H1 (cell line): ENCODE measurements around the gene GZF1. TPM values are rescaled to one million over a fixed set of nuclear protein-coding genes. Genes with fewer than 3 reads are reported as not detected.

Experiments used
- CTCF ChIA-PET: fragments of 300-600 bp; sonication (Branson Sonifier 250); formaldehyde crosslinking; loops from one replicate; lab custom pipeline; 2021; ENCODE audit not compliant: partially characterized antibody; lab: Charles Lee
- POLR2A ChIA-PET: fragments of 300-600 bp; sonication (Branson Sonifier 250); formaldehyde crosslinking; loops from one replicate; lab custom pipeline; 2021; ENCODE audit warnings: inconsistent platforms; ENCODE audit not compliant: partially characterized antibody; lab: Charles Lee
- DNase-seq, 2 experiments: peaks; one replicate each; pipeline versions ENCODE4 v3.0.0 to v3.0.0-alpha.2; 2010 to 2022; ENCODE audit warnings: low spot score in 2 of 2, low read depth in 1 of 2, mixed read lengths in 1 of 2
- FAIRE-seq: peaks from 2 replicates; lab custom pipeline; 2011; peaks lifted over from hg19 to GRCh38; lab: Jason Lieb, UNC
- H2AFZ ChIP-seq: 2 replicates; pipeline ENCODE4 v1.8.1; 2012; ENCODE audit warnings: low read length, inconsistent platforms
- H2AK5ac ChIP-seq: 2 replicates; pipeline ENCODE4 v1.6.1; 2013; ENCODE audit warnings: low read depth, low read length
- H2BK120ac ChIP-seq: replicated peaks from 2 replicates; pipeline ENCODE3; 2013; ENCODE audit warnings: low read depth, low read length, inconsistent platforms
- H2BK12ac ChIP-seq: 2 replicates; pipeline ENCODE4 v1.6.1; 2013; ENCODE audit warnings: low read depth, low read length
- H2BK15ac ChIP-seq: 2 replicates; pipeline ENCODE4 v1.6.1; 2013; ENCODE audit warnings: low read length
- H2BK20ac ChIP-seq: 2 replicates; pipeline ENCODE4 v1.6.1; 2013; ENCODE audit warnings: low read length
- H2BK5ac ChIP-seq: 2 replicates; pipeline ENCODE4 v1.6.1; 2013; ENCODE audit warnings: low read depth, low read length
- H3K14ac ChIP-seq: 2 replicates; pipeline ENCODE4 v1.6.1; 2013; ENCODE audit warnings: inconsistent platforms; ENCODE audit not compliant: insufficient read length
- H3K18ac ChIP-seq: 2 replicates; pipeline ENCODE4 v1.6.1; 2013; ENCODE audit warnings: low read length; ENCODE audit errors: extremely low read depth
- H3K23ac ChIP-seq: 2 replicates; pipeline ENCODE4 v1.6.1; 2013; ENCODE audit warnings: inconsistent platforms; ENCODE audit not compliant: insufficient read length
- H3K23me2 ChIP-seq: 2 replicates; pipeline ENCODE4 v1.6.1; 2013; ENCODE audit warnings: low read depth, low read length
- H3K27ac ChIP-seq: 2 replicates; pipeline ENCODE4 v1.6.1; 2011; ENCODE audit warnings: low read depth, low read length, inconsistent platforms
- H3K27me3 ChIP-seq, 4 experiments: replicated peaks in 1 of 4; 1 replicate in 1 of 4; 2 replicates in 3 of 4; pipeline versions ENCODE4 v1.6.1 to v1.8.1; 2011 to 2013; ENCODE audit warnings: low read length in 3 of 4, mild to moderate bottlenecking in 3 of 4, inconsistent platforms in 2 of 4, mixed read lengths in 2 of 4, moderate library complexity in 1 of 4; ENCODE audit not compliant: control insufficient read depth in 3 of 4, insufficient read depth in 3 of 4; ENCODE audit errors: extremely low read depth in 1 of 4
- H3K36me3 ChIP-seq, 4 experiments: 2 replicates each; pipeline versions ENCODE4 v1.6.1 to v1.8.1; 2011 to 2013; ENCODE audit warnings: mild to moderate bottlenecking in 4 of 4, low read length in 3 of 4, moderate library complexity in 2 of 4, control low read depth in 1 of 4, inconsistent platforms in 1 of 4; ENCODE audit not compliant: insufficient read depth in 4 of 4, control insufficient read depth in 2 of 4
- H3K4ac ChIP-seq: replicated peaks from 2 replicates; pipeline ENCODE3; 2013; ENCODE audit warnings: low read length, low read depth, mixed read lengths, inconsistent platforms; ENCODE audit not compliant: insufficient read length
- H3K4me1 ChIP-seq, 4 experiments: replicated peaks in 1 of 4; 1 replicate in 1 of 4; 2 replicates in 3 of 4; pipeline versions ENCODE4 v1.6.1 to v1.8.1; 2011 to 2013; ENCODE audit warnings: low read length in 3 of 4, inconsistent platforms in 2 of 4, mixed read lengths in 1 of 4; ENCODE audit not compliant: insufficient read depth in 4 of 4, control insufficient read depth in 3 of 4
- H3K4me2 ChIP-seq, 2 experiments: 2 replicates each; pipeline versions ENCODE4 v1.6.1 to v1.8.1; 2011 to 2013; ENCODE audit warnings: low read depth in 2 of 2, low read length in 2 of 2, control low read depth in 1 of 2, inconsistent platforms in 1 of 2, mild to moderate bottlenecking in 1 of 2; ENCODE audit not compliant: insufficient read depth in 1 of 2
- H3K4me3 ChIP-seq, 4 experiments: fragments of 200-600, 300-600 bp in 1 of 4; sonication (generic), shearing (Covaris generic), sonication (Bioruptor Twin) in 1 of 4; 2 replicates each; pipeline versions ENCODE4 v1.5.1 to v1.8.1; 2011 to 2016; ENCODE audit warnings: low read length in 4 of 4, low read depth in 3 of 4, control low read depth in 2 of 4, inconsistent platforms in 2 of 4, mild to moderate bottlenecking in 2 of 4, mixed read lengths in 1 of 4, moderate library complexity in 1 of 4; ENCODE audit not compliant: insufficient read depth in 2 of 4; ENCODE audit errors: extremely low read depth in 1 of 4
- H3K56ac ChIP-seq: replicated peaks from 2 replicates; pipeline ENCODE3; 2013; ENCODE audit warnings: low read depth, mild to moderate bottlenecking, mixed read lengths, low read length, inconsistent platforms; ENCODE audit not compliant: insufficient read length
- H3K79me1 ChIP-seq: 2 replicates; pipeline ENCODE4 v1.6.1; 2013; ENCODE audit warnings: low read depth, low read length, control low read depth
- H3K79me2 ChIP-seq, 2 experiments: 2 replicates each; pipeline versions ENCODE4 v1.6.1 to v1.8.1; 2012 to 2013; ENCODE audit warnings: low read length in 2 of 2, mild to moderate bottlenecking in 2 of 2, inconsistent platforms in 1 of 2; ENCODE audit not compliant: insufficient read depth in 2 of 2, control insufficient read depth in 1 of 2
- H3K9ac ChIP-seq, 4 experiments: replicated peaks in 1 of 4; 1 replicate in 1 of 4; 2 replicates in 3 of 4; pipeline versions ENCODE4 v1.6.1 to v1.8.1; 2011 to 2013; ENCODE audit warnings: low read depth in 3 of 4, low read length in 3 of 4, control low read depth in 2 of 4, mild to moderate bottlenecking in 2 of 4, moderate library complexity in 2 of 4, inconsistent platforms in 1 of 4; ENCODE audit errors: extremely low read depth in 1 of 4
- H3K9me3 ChIP-seq, 2 experiments: 2 replicates each; pipeline versions ENCODE4 v1.6.1 to v1.8.1; 2012 to 2013; ENCODE audit warnings: mild to moderate bottlenecking in 2 of 2, moderate library complexity in 2 of 2, control low read depth in 1 of 2, inconsistent platforms in 1 of 2, low read depth in 1 of 2, low read length in 1 of 2, mixed read lengths in 1 of 2; ENCODE audit not compliant: insufficient read depth in 2 of 2
- H4K20me1 ChIP-seq, 2 experiments: replicated peaks in 1 of 2; 2 replicates each; pipeline versions ENCODE3 to v1.8.1; 2011 to 2013; ENCODE audit warnings: inconsistent platforms in 2 of 2, low read length in 2 of 2, mild to moderate bottlenecking in 1 of 2; ENCODE audit not compliant: insufficient read depth in 2 of 2, control insufficient read depth in 1 of 2
- H4K5ac ChIP-seq: 2 replicates; pipeline ENCODE4 v1.6.1; 2013; ENCODE audit warnings: low read length, low read depth, mixed read lengths, inconsistent platforms; ENCODE audit not compliant: insufficient read length
- H4K8ac ChIP-seq: 2 replicates; pipeline ENCODE4 v1.8.0; 2013; ENCODE audit warnings: mild to moderate bottlenecking, moderate library complexity, low read length, inconsistent platforms; ENCODE audit not compliant: insufficient read depth; ENCODE audit errors: extremely low read depth
- H4K91ac ChIP-seq: replicated peaks from 2 replicates; pipeline ENCODE3; 2013; ENCODE audit warnings: low read length, mixed read lengths, inconsistent platforms; ENCODE audit not compliant: insufficient read length
- BRCA1 ChIP-seq: IDR thresholded peaks from 2 replicates; pipeline ENCODE4 v1.6.1; 2012; ENCODE audit warnings: low read depth, low read length, improper control_type of control experiment
- CHD1 ChIP-seq: IDR thresholded peaks from 2 replicates; pipeline ENCODE4 v1.6.1; 2012; ENCODE audit warnings: low read depth, low read length, improper control_type of control experiment
- CREB1 ChIP-seq: IDR thresholded peaks from 2 replicates; pipeline ENCODE4 v1.6.1; 2012; ENCODE audit warnings: inconsistent platforms
- GABPA ChIP-seq: IDR thresholded peaks from 2 replicates; pipeline ENCODE4 v1.6.1; 2011; ENCODE audit warnings: mild to moderate bottlenecking, low read length, moderate library complexity, borderline replicate concordance; ENCODE audit not compliant: insufficient read depth
- RBBP5 ChIP-seq: IDR thresholded peaks from 2 replicates; pipeline ENCODE4 v1.7.1; 2012; ENCODE audit warnings: low read depth, mild to moderate bottlenecking, inconsistent platforms, low read length, moderate library complexity, borderline replicate concordance
- RXRA ChIP-seq: IDR thresholded peaks from 2 replicates; pipeline ENCODE4 v1.6.1; 2011; ENCODE audit warnings: low read depth, mild to moderate bottlenecking, low read length, moderate library complexity; ENCODE audit not compliant: insufficient read depth
- SP4 ChIP-seq: IDR thresholded peaks from 2 replicates; pipeline ENCODE4 v1.6.1; 2012; ENCODE audit warnings: low read length, inconsistent platforms
- WGBS, 2 experiments: shearing (Covaris generic) in 1 of 2; methylation state at CpG; one replicate each; pipeline versions ENCODE4 v1.1.6 to v1.1.7; 2013 to 2015; ENCODE audit warnings: low lambda C conversion rate in 2 of 2, mixed read lengths in 2 of 2, inconsistent platforms in 1 of 2, low coverage in 1 of 2, missing lambda C conversion rate in 1 of 2; ENCODE audit not compliant: insufficient replicate concordance in 2 of 2, insufficient coverage in 1 of 2, insufficient read length in 1 of 2; ENCODE audit errors: extremely low coverage in 1 of 2, missing lambda C conversion rate in 1 of 2; 5-methylcytosine and 5-hydroxymethylcytosine counted together
- polyA plus RNA-seq, 7 experiments: library from polyadenylated mRNA; depleted of rRNA in 3 of 7; stranded (reverse) in 5 of 7; unstranded in 2 of 7; fragments of >200 nt in 5 of 7; fragments of 200-250 nt in 2 of 7; gene quantifications; 1 replicate in 5 of 7; 2 replicates in 1 of 7; 4 replicates in 1 of 7; pipeline versions ENCODE4 v1.2.1 to v1.2.3, GENCODE V29; 2011 to 2013; ENCODE audit warnings: missing spikeins in 2 of 7, mixed read lengths in 2 of 7
- total RNA-seq: library from RNA; stranded (reverse); fragmentation: NEBNext Ultra II Directional; extraction: Animal tissue kit (Norgen Biotek cat#: 25700); gene quantifications from 2 replicates; pipeline ENCODE4 v1.2.1, GENCODE V29; 2021

Gene GZF1
- total and polyA plus RNA-seq, 2 of the 8 experiments (the other 6 are each of a cell fraction or from before 2014, with no cell fraction given): 8.2 to 11.9 TPM

DNA sequence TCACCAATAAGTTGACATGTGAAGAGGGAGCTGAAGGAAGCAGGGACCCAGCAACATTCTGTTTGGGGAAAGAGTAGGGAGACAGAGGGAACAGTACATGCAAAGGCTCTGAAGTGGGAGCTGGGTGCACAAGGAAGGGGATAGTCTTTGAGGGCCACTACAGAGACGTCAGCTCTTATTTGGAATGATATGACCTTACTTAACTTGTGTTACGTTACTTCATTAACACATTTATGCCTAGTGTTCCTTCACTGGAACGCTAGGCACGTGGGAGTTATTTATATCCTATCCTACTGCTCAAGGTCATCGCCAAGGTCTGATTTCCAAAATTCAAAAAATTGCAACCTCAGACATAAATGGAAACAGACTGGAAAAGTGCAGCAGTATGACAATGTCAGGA, 39.1 kb downstream of the GZF1 start:
- Histone ChIP-seq H3K9ac (no peak overlapping the region), H4K20me1 (peaks cover 0 to 5% of the 10 kb centered on the region in 2 experiments), H2BK5ac (no peak overlapping the region), H2BK12ac (no peak overlapping the region), H3K36me3 (peaks cover 0 to 9% (median 1%) of the 10 kb centered on the region in 4 experiments; a peak in 3 of 8 replicates), H2BK15ac (no peak overlapping the region), H3K56ac (no peak overlapping the region), H3K9me3 (no peaks in the 10 kb centered on the region), H3K79me2 (peaks cover 0 to 48% of the 10 kb centered on the region in 2 experiments; a peak in 3 of 4 replicates), H3K27me3 (no peaks in the 10 kb centered on the region), H2AK5ac (no peak overlapping the region), H3K4me3 (no peak overlapping the region), H2BK120ac (no peak overlapping the region), H2AFZ (no peak overlapping the region), H3K14ac (no peak overlapping the region), H3K79me1 (peaks cover 7% of the 10 kb centered on the region), H2BK20ac (no peak overlapping the region), H3K23me2 (no peaks in the 10 kb centered on the region), H3K4ac (no peak overlapping the region), H4K91ac (no peak overlapping the region), H3K4me2 (no peak overlapping the region), H4K8ac (no peak overlapping the region), H3K27ac (no peak overlapping the region), H3K18ac (no peak overlapping the region), H3K4me1 (peaks cover 0 to 3% (median 0%) of the 10 kb centered on the region in 4 experiments; a peak in 1 of 7 replicates), H4K5ac (no peak overlapping the region), H3K23ac (no peak overlapping the region)
- POLR2A ChIA-PET: interaction anchor here (1.0 to 1.6 kb wide), 2 partner anchors 9 to 10 kb away, joined by 3 to 4 read pairs; no protein-coding TSS in a partner anchor
- no peak for DNase-seq
- WGBS, 2 experiments: 88% methylated on average over 5 of the region's 5 CpGs; no CpG with 5 or more reads in 1 of the 2 experiments
- no peak for FAIRE-seq
- TF ChIP-seq CHD1 (no peak), GABPA (no peak), RXRA (no peak), RBBP5 (no peak), CREB1 (no peak), BRCA1 (no peak), SP4 (no peak)
- CTCF ChIA-PET: interaction anchor here (1.8 to 2.5 kb wide), 2 partner anchors 15 to 18 kb away, joined by 4 to 5 read pairs; no protein-coding TSS in a partner anchor
